GM08714 (cell line): ENCODE measurements around the gene RIC8B.

Experiments
- H3K4me3 ChIP-seq: fragments of 200-500 bp; sonication (Bioruptor generic); 2 replicates; pipeline ENCODE4 v1.5.1; 2014; ENCODE audit warnings: mild to moderate bottlenecking, low read length, inconsistent platforms
- ZNF274 ChIP-seq: IDR thresholded peaks from 2 replicates; pipeline ENCODE4 v1.6.1; 2012; ENCODE audit warnings: mild to moderate bottlenecking, low read depth, low read length

RIC8B gene

GRCh38 chr12:106934277-106934676 lies 159.8 kb downstream of the RIC8B start:
- H3K4me3 ChIP-seq, result no peak overlapping the region
- TF ChIP-seq ZNF274, result no peak
